GM18858 (cell line): ENCODE data around the gene TRIOBP.
A peak's percentile ranks its signal among the peaks of the same experiment; 100 is the strongest.
"Not testable (repeated sequence)": the region's sequence is repeated elsewhere in the genome, so short reads cannot be mapped to it uniquely, and the experiment has no call there.

ENCODE experiments used
- ATAC-seq: cut with Tn5 transposase; IDR thresholded peaks from one replicate; pipeline ENCODE4 v1.9.1; 2021; ENCODE audit not compliant: unreplicated experiment

The TRIOBP gene

DNA sequence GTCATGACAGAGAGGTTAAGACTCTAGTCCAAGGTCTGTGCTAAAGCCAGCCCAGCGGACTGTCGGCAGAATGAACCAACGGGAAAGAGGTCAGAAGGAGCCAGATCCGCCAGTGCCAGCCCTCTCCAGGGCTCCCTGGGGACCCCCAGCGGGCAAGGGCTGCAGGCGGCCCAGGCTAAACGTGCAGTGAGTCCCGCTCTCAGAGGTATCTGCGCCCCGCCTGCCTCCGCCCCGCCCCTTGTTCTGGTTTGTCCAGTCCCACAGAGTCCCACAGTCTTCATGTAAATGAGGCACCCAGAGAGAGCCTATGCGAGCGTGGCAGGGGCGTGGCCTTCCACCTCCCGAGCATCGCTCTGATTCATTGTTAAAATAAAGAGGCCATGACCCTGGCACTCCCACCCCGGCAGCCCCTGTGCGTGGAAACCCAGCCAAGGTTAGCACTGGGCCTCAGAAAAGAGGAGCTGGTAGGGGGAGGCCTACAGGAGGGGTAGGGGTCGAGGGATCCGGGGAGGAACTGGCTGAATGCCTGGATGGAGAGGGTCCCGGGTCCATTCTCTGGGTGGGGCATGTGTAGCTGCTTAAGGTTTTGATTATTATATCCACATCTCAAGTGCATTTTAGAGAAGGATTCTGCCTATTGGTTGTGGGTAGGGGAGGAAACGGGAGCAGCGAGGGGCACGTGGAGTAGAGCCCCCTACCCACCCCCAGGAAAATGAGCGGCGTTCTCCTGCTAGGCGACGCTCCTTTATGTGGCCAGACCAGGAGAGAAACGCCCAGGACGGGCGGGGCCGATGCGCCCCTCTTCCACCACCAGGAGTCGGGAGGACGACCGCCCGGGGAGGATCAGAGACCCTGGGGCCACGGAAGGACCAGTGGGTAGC, at the start of gene TRIOBP:
TSS of gene TRIOBP (plus strand) at position 392 of the 881 bp plus-strand sequence. CDS start 4,318 bp downstream, outside the sequence.
- ATAC-seq: no peak

DNA sequence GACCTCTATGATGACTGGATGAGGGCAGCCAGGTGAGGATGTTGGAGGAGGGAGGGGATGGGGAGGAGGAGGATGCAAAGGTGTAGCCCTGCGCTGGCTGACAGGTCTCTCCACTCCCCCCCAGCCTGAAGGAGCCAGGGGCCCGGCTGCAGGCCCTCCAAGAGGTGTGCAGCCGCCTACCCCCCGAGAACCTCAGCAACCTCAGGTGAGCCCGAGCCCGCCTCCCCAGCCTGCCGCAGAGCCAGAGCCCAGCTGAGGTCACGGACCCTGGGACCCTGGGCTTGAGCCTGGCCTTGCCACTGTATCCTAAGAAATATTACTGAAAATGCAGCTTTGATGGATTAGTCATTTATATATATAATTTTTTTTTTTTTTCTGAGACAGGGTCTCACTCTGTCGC, 49.5 kb upstream of the TRIOBP start:
- no peak for ATAC-seq

GRCh38 chr22:37647928-37648327, 48.9 kb upstream of the TRIOBP start:
- ATAC-seq: no peak

DNA sequence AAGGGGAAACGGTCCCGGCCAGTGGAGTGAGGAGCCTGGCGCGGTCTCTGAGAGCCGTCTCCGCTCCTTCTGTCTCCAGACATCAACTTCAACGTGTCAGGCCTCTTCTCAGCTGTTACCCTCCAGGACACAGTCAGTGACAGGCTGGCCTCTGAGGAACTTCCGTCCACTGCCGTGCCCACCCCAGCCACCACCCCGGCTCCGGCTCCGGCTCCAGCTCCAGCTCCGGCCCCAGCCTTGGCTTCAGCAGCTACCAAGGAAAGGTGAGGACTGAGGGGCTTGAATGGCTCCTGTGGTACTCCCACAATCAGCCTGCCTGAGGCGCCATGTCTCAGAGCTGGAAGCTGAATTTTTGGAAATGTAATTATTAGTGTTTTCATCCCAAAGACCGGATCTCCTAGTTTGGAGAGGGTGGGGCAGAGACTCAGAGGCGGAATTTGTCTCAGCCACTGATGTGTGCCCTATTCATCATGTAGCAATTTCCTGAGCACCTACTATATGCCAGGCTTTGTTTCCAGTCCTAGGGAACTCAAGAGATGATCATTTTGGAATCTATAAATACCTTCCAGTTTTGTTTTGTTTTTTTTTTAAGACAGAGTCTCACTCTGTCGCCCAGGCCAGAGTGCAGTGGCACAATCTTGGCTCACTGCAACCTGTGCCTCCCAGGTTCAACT, 46.2 kb upstream of the TRIOBP start:
- no peak for ATAC-seq

GRCh38 chr22:37654563-37655251, 42.1 kb upstream of the TRIOBP start:
- ATAC-seq: no peak

DNA sequence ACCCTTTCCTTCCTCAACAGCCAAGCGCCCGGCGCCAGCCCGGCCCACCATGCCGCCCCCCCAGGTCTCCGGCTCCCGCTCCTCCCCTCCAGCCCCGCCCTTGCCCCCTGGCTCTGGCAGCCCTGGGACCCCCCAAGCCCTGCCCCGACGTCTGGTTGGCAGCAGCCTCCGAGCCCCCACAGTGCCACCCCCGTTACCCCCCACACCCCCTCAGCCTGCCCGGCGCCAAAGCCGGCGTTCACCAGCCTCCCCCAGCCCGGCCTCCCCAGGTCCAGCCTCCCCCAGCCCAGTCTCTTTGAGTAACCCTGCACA, 41.6 kb upstream of the TRIOBP start:
- no peak for ATAC-seq

DNA sequence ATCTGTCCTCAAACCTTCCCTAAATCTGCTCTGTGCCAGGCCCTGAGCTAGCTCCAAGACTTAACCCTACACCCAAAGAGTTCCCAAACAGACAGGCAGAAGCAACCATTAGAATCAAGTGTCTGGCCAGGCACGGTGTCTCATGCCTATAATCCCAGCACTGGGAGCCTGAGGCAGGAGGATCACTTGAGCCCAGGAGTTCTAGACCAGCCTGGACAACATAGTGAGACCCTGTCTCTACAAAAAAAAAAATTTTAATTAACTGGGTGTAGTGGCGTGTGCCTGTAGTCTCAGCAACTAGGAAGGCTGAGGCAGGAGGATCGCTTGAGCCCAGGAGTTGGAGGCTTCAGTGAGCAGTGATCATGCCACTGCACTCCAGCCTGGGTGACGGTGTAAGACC, 40.3 kb upstream of the TRIOBP start:
- ATAC-seq: not testable (repeated sequence)

DNA sequence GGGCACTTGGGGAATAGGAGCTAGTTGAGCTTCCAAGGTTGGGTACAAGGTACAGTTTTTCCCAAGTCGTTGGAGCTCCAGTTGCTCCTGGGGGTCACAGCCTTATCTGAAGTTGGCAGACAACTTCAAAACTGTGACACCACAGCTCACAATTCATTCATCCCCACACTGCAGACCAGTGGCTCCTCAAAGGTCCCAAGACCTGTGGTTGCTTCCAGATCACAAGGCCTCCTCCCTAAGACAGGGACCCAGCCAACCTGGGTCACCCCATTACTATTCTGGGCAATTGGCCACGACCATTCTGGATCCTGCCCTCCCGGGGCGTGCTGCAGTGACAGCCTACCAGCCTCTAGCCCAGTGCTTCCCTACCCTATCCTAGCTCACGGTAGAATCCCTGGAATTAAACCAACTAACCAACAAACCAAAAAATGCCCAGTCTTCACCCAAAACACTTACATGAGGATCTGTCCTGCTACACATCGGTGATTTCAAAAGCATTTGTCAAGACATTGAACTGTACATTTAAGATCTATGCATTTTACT, 39.2 kb upstream of the TRIOBP start:
- no peak for ATAC-seq

DNA sequence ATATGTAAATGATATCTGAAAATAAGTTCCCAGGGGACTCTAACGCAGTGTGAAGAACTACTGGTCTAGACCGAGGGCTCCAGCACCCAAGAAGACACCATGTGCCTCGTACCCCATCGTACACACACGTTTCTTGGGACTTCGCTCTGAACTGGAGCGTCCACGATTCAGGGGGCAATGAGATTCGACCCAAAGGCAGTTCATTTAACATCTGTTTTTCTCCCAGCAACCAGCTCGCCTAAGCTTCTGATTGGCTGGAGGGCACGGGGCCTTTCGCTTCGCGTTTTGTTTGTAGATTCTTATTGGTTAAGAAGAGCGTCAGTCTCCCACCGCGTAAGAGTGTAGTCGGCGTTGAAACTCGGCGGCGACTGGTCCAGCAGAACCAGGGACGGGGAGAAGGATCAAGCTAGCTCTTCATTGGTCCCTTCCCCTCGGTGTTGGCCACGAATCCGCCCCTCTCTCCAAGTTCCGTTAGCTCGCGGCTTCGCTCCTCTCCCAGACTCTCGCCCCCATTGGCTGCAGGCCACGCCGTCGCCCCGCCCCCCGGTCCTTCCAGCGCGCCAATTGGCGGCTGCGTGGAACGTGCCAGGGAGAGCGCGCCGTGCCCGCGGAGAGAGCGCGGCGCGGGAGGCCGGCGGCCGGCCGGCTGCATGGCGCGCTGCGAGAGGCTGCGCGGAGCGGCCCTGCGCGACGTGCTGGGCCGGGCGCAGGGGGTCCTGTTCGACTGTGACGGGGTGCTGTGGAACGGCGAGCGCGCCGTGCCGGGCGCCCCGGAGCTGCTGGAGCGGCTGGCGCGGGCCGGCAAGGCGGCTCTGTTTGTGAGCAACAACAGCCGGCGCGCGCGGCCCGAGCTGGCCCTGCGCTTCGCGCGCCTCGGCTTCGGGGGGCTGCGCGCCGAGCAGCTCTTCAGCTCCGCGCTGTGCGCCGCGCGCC, 38.4 kb upstream of the TRIOBP start, which contains the start of gene PDXP:
TSS of gene PDXP (plus strand) at position 591 of the 933 bp plus-strand sequence. CDS start at position 651, 60 bp downstream.
- peak; percentile 63 for ATAC-seq

DNA sequence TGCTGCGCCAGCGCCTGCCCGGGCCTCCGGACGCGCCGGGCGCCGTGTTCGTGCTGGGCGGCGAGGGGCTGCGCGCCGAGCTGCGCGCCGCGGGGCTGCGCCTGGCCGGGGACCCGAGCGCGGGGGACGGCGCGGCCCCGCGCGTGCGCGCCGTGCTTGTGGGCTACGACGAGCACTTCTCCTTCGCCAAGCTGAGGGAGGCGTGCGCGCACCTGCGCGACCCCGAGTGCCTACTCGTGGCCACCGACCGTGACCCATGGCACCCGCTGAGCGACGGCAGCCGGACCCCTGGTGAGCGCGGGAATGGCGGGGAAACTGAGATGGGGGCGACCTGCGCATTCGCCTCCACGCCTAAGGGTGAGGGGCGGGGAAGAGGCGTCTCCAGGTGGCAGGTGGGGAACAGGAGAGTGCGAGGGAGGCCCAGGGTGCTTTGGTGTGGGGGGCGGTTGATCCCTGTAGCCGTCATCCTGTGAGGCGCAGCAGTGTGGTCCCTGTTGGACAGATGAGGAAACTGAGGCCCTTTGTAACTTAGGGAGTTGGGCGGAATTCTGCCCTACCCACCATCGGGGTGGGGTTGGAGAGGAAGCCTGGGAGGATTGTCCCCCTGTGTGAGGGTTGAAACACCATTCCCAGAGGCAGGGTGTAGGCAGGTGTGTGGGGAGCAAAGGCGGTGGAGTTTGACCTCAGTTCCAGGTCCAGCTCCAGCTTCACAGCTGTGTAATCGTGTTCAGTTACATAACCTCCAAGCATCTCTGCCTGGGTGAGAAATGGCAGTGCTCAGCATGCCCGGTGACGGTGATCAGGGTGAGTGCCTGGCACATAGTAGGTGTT, 37.6 kb upstream of the TRIOBP start:
- ATAC-seq: peak; percentile 4

- no peak for ATAC-seq
Measured at GRCh38 chr22:37659897-37660708, 36.7 kb upstream of the TRIOBP start.

DNA sequence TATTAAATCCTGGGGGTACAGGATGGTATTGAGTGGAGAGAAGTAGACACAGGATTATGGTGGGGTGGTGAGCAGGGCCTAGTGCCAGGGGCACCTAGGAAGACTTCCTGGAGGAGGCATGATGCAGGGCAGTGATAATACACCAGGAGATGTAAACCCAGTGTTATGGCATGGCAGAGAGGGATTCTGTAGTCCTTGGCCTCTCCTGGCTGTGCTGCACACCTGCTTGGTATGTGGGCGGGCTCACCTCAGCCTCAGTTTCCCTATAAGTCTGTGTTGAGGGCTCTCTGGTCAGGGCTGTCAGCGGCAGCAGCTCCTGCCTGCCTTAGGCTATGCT, 36.2 kb upstream of the TRIOBP start:
- ATAC-seq: no peak

DNA sequence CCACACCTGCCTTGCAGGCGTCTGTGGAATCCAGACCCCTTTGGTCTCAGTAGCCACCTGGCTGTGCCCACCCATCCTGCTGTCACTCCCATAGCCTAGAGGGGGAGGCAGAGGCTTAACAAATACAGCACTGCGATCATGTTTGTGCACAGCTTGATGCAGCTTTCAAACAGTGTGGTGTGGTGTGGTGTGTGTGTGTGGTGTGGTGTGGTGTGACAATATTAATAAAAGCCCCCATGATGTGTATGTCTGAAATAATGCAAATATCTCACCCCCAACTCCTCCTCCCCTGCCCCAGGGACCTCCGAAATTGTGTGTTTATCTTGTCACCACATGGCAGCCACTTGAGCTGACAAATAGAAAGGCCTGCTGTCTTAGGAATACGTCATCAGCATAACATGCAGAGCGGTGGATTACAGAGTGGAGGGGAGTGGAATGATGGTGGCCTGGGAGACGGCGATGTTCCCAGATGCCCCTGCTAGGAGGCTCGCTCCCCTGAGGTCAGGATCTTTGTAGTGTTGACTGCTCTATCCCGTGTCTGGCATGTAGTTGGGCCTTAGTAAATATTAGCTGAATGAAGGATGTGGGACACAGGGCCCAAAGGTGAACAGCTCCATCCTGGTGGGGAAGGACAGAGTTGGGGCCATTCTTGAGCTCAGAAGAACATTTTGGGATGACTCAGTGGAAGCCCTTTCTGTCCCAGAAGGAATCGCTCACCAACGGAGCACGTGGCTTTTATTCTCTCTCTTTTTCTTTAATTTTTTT, 35.5 kb upstream of the TRIOBP start:
- no peak for ATAC-seq

DNA sequence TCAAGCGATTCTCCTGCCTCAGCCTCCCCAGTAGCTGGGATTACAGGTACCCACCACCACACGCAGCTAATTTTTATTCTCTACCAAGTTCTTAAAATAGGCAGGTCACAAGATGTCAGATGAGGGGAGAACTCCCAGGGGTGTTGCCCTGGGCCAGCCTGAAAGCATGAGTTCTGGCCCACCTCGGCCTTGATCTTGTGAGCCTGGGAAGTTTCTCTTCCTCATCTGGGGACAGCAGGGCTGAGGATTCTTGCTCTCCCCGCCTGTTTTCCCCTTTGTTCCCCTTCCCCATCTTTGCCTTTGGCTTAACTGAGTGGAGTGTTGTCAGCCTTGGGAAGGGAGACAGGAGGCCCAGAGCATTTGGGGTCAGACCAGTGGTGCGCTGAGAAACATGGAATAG, 34.8 kb upstream of the TRIOBP start:
- ATAC-seq: no peak

DNA sequence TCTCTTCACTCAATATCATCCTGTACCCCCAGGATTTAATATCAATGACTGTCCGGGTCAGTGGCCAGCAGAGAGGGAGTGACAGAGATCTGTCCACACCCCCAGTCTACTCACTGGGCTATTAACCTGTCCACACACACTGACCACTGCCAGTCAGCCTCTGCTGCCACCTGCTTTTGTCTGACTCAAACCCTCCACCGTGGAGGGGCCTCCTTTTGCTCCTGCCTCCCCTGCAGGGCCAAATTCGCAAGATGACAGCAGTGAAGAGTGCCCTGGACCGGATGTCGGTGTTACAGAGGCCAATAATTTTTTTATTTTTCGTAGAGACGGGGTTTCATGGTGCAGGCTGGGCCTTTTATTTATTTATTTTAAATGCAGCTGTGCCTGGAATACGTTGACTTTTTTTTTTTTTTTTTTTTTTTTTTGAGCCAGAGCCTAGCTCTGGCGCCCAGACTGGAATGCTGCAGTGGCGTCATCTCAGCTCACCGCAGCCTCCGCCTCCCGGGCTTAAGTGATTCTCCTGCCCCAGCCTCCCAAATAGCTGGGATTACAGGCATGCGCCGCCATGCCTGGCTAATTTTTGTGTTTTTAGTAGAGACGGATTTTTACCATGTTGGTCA, 33.2 kb upstream of the TRIOBP start:
- no peak for ATAC-seq

DNA sequence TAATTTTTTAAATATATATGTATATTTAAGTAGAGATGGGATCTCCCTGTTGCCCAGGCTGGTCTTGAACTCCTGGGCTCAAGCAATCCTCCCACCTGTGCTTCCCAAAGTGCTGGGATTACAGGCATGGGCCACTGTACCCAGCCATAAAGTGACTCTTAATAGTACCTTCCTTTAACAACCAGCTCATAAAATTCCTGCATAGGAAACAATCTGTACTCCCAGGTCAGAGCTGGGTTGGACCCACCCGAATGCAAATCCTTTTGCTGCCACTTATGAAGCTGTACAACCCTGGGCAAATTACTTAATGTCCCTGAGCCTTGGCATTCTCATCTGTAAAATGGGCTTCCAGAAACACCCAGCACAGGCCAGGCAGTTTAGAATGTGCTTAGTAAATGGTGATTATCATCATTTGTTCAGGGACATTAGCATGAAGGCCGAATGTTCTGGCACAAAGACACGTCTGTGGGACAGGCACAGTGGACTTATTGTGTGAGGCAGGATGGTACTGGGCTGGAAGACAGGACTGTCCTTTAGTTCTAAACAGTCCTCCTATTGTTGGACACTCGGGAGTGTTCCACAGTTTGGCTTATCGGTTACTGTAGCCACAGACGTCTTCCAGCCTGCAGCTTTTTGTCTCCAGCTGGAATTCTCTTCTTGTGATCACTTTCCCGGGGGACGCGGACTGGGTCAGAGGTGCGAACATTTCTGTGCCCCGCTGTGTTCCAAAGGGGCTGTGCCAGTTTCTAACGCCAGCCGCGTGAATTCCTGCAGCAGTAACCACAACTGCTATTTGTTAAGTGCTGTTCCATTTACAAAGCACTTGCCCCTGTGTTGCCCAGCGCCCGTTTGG, 32.4 kb upstream of the TRIOBP start:
- no peak for ATAC-seq

DNA sequence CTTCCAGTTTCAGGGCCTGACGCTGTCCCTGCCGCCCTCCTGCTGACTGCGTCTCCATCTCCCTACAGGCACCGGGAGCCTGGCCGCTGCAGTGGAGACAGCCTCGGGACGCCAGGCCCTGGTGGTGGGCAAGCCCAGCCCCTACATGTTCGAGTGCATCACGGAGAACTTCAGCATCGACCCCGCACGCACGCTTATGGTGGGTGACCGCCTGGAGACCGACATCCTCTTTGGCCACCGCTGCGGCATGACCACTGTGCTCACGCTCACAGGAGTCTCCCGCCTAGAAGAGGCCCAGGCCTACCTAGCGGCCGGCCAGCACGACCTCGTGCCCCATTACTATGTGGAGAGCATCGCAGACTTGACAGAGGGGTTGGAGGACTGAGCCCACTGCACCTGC, 31.4 kb upstream of the TRIOBP start:
- ATAC-seq: no peak
